PC-3 (cell line): ENCODE results near the gene FOXN3. TPM values are rescaled to one million over a fixed set of nuclear protein-coding genes. Genes with fewer than 3 reads are reported as not detected.

Experiments
- ATAC-seq: fragments of 200-7000 bp; cut with Tn5 transposase; 2 replicates; pipeline ENCODE4 v1.9.1; 2020; ENCODE audit warnings: mild to moderate bottlenecking, moderate library complexity
- BruUV-seq: library from RNA; stranded (reverse); fragments of 400-500 nt; replicated peaks from 2 replicates; lab custom pipeline; 2021; lab: Mats Ljungman, UMichigan
- CTCF ChIA-PET: fragments of 300-600 bp; sonication (Branson Sonifier 250); formaldehyde crosslinking; loops from one replicate; lab custom pipeline; 2022; ENCODE audit warnings: antibody characterized with exemption; lab: Charles Lee
- POLR2A ChIA-PET: fragments of 300-600 bp; sonication (Branson Sonifier 250); formaldehyde crosslinking; loops from one replicate; lab custom pipeline; 2022; ENCODE audit warnings: antibody characterized with exemption; ENCODE audit not compliant: unreplicated experiment; lab: Charles Lee
- DNase-seq: peaks from one replicate; pipeline ENCODE4 v3.0.0-alpha.2; 2015
- H2AFZ ChIP-seq: fragments of 300-600 bp; sonication (generic); 2 replicates; pipeline ENCODE4 v1.6.0; 2016; ENCODE audit warnings: antibody characterized with exemption, low read length
- H3F3A ChIP-seq: fragments of 300-600 bp; sonication (generic); one replicate; pipeline ENCODE4 v1.6.0; 2017; ENCODE audit warnings: antibody characterized with exemption, low read length, control low read depth, mild to moderate bottlenecking; ENCODE audit not compliant: unreplicated experiment
- H3K27ac ChIP-seq: fragments of 300-600 bp; sonication (generic); 2 replicates; pipeline ENCODE4 v1.5.1; 2016; ENCODE audit warnings: mild to moderate bottlenecking, low read length
- H3K27me3 ChIP-seq: fragments of 300-600 bp; sonication (generic); 2 replicates; pipeline ENCODE4 v1.6.1; 2016; ENCODE audit warnings: low read length, mixed read lengths
- H3K36me3 ChIP-seq: fragments of 300-600 bp; sonication (generic); 2 replicates; pipeline ENCODE4 v1.6.1; 2016; ENCODE audit warnings: low read depth, mixed run types, low read length, mixed read lengths
- H3K4me1 ChIP-seq: fragments of 300-600 bp; sonication (generic); 2 replicates; pipeline ENCODE4 v1.5.1; 2016; ENCODE audit warnings: low read length; ENCODE audit not compliant: insufficient read depth
- H3K4me2 ChIP-seq: fragments of 300-600 bp; sonication (generic); 2 replicates; pipeline ENCODE4 v1.6.0; 2016; ENCODE audit warnings: low read length
- H3K4me3 ChIP-seq: fragments of 300-600 bp; sonication (generic); 2 replicates; pipeline ENCODE4 v1.5.1; 2016; ENCODE audit warnings: mild to moderate bottlenecking, low read length, mixed read lengths
- H3K79me2 ChIP-seq: fragments of 300-600 bp; sonication (generic); 2 replicates; pipeline ENCODE4 v1.6.1; 2017; ENCODE audit warnings: low read length, mixed read lengths
- H3K9ac ChIP-seq: fragments of 300-600 bp; sonication (generic); 2 replicates; pipeline ENCODE4 v1.6.0; 2016; ENCODE audit warnings: mild to moderate bottlenecking, low read length
- H3K9me2 ChIP-seq: fragments of 300-600 bp; sonication (generic); replicated peaks from 2 replicates; pipeline ENCODE4 v1.6.1; 2016; ENCODE audit warnings: mixed run types, low read length, mixed read lengths
- H3K9me3 ChIP-seq: fragments of 300-600 bp; sonication (generic); 2 replicates; pipeline ENCODE4 v1.6.1; 2016; ENCODE audit warnings: low read length, mixed read lengths
- H4K20me1 ChIP-seq: fragments of 300-600 bp; sonication (generic); 2 replicates; pipeline ENCODE4 v1.6.1; 2016; ENCODE audit warnings: low read length, mixed read lengths
- EZH2 ChIP-seq: fragments of 300-600 bp; sonication (generic); IDR thresholded peaks from one replicate; pipeline ENCODE4 v1.6.1; 2017; ENCODE audit warnings: antibody characterized with exemption, mild to moderate bottlenecking, low read length; ENCODE audit not compliant: unreplicated experiment
- EZH2phosphoT487 ChIP-seq: fragments of 300-600 bp; sonication (generic); IDR thresholded peaks from 2 replicates; pipeline ENCODE4 v1.6.1; 2018; ENCODE audit warnings: mild to moderate bottlenecking, antibody characterized with exemption, low read length, borderline replicate concordance
- intact Hi-C: fragments of 100-400 bp; cut with micrococcal nuclease; formaldehyde crosslinking; loops from 2 replicates; pipeline ENCODE4 v1.9.0; 2023
- total RNA-seq: library from RNA; depleted of rRNA; stranded (reverse); fragments of >200 nt; gene quantifications from 2 replicates; pipeline ENCODE4 v1.2.3, GENCODE V29; 2014
- TF ChIP-seq, protein P1 (sequence below): fragments of 300-600 bp; sonication (generic); conservative IDR thresholded peaks from 2 replicates; pipeline ENCODE4 v1.5.1; 2017; ENCODE audit warnings: antibody characterized with exemption, low read depth, mild to moderate bottlenecking, low read length

The FOXN3 gene
- total RNA-seq, 1 experiment from 2014 or later, result 13.3 TPM

DNA sequence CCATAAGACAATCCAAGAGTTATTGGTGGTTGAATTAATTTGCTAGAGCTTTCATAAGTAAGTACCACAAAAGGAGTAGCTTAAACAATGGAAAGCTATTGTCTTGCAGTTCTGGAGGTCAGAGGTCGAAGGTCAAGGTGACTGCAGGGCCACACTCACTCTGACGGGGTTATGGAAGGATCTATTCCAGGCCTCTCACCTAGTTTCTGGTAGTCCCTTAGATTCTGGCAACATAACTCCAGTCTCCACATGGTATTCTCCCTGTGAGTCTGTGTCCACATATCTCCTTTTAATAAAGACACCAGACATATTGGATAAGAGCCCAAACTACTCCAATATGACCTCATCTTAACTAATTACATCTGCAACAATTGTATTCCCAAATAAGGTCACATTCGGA, 273.4 kb downstream of the FOXN3 start:
- H3K79me2 ChIP-seq, result no peaks in the 10 kb centered on the region
- no peaks in the 10 kb centered on the region for H3K36me3 ChIP-seq
- no peak overlapping the region for H3K4me3 ChIP-seq
- H3K9me3 ChIP-seq, result no peaks in the 10 kb centered on the region
- no peak for DNase-seq
- H3F3A ChIP-seq, result no peaks in the 10 kb centered on the region
- ChIA-PET CTCF (no interaction called here), POLR2A (no interaction called here)
- TF ChIP-seq EZH2phosphoT487 (no peak), EZH2 (no peak)
- TF ChIP-seq, protein P1, sequence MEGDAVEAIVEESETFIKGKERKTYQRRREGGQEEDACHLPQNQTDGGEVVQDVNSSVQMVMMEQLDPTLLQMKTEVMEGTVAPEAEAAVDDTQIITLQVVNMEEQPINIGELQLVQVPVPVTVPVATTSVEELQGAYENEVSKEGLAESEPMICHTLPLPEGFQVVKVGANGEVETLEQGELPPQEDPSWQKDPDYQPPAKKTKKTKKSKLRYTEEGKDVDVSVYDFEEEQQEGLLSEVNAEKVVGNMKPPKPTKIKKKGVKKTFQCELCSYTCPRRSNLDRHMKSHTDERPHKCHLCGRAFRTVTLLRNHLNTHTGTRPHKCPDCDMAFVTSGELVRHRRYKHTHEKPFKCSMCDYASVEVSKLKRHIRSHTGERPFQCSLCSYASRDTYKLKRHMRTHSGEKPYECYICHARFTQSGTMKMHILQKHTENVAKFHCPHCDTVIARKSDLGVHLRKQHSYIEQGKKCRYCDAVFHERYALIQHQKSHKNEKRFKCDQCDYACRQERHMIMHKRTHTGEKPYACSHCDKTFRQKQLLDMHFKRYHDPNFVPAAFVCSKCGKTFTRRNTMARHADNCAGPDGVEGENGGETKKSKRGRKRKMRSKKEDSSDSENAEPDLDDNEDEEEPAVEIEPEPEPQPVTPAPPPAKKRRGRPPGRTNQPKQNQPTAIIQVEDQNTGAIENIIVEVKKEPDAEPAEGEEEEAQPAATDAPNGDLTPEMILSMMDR, result no peak
- peaks cover 7% of the 10 kb centered on the region; the same call in 1 of the 2 replicates for H3K27me3 ChIP-seq
- H4K20me1 ChIP-seq, result no peaks in the 10 kb centered on the region
- H2AFZ ChIP-seq, result no peak overlapping the region
- peaks cover 2% of the 10 kb centered on the region; the same call in 1 of the 2 replicates for H3K4me1 ChIP-seq
- no peak overlapping the region for H3K27ac ChIP-seq
- no peak overlapping the region for H3K9ac ChIP-seq
- ATAC-seq, result no peak
- H3K9me2 ChIP-seq, result no peaks in the 10 kb centered on the region
- BruUV-seq, result no TSS peak
- intact Hi-C loops, result no loop called here
- no peak overlapping the region for H3K4me2 ChIP-seq

DNA sequence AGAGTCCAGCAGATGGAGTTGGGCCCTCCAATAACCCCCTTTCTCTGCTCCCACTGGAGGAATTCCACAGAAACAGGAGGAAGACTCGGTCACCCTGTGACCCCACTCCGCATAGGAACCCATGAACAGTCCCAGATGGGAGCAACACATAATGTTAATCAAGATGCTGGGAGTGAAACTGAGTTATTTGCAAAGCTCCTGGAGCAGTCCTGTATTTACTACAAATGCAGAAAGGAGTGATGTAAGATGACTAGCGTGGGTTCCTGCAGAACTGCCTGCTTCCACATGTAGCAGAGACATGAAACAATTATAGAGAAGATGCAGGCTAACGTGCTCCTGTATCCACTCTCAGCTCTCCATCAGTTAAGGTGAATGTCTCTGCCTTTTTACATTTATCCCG, 274.7 kb downstream of the FOXN3 start:
- no peak overlapping the region for H3K4me2 ChIP-seq
- no peaks in the 10 kb centered on the region for H3K36me3 ChIP-seq
- no peak for DNase-seq
- H3F3A ChIP-seq, result no peaks in the 10 kb centered on the region
- POLR2A ChIA-PET, result no interaction called here
- H3K27me3 ChIP-seq, result peaks cover 7% of the 10 kb centered on the region; the same call in 1 of the 2 replicates
- no peak for TF ChIP-seq EZH2phosphoT487
- no peak for TF ChIP-seq EZH2
- TF ChIP-seq, protein P1, result no peak
- H4K20me1 ChIP-seq, result no peaks in the 10 kb centered on the region
- no TSS peak for BruUV-seq
- no peaks in the 10 kb centered on the region for H3K9me2 ChIP-seq
- no peak overlapping the region for H3K4me3 ChIP-seq
- no peak for ATAC-seq
- CTCF ChIA-PET, result no interaction called here
- no peak overlapping the region for H3K27ac ChIP-seq
- peaks cover 14% of the 10 kb centered on the region for H3K4me1 ChIP-seq
- no peak overlapping the region for H2AFZ ChIP-seq
- H3K9me3 ChIP-seq, result no peaks in the 10 kb centered on the region
- no peaks in the 10 kb centered on the region for H3K79me2 ChIP-seq
- intact Hi-C loops, result no loop called here
- no peak overlapping the region for H3K9ac ChIP-seq

DNA sequence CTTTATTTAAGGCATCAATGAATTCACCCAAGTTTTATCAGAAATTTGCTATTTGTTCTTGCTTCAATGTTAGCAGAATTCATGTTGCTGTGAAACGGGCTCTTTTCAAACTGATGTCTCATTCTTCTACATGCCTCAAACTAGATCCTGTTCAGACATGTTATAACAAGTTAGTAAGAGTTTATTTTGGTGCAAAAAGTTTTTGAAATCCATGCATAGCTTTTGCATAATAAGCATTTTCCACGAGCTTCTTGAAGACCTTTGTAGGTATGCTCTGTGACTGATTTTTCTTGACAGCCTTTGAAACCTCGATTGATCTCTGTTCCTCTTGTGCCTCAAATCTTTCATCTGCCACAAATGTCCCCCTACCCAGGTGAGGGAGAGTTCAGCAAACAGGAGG, 275.2 kb downstream of the FOXN3 start:
- intact Hi-C loops, result no loop called here
- ATAC-seq (no peak), DNase-seq (no peak)
- H3K36me3 ChIP-seq, result no peaks in the 10 kb centered on the region
- BruUV-seq, result no TSS peak
- H3K4me2 ChIP-seq, result no peak overlapping the region
- ChIA-PET POLR2A (no interaction called here), CTCF (no interaction called here)
- no peak overlapping the region for H3K9ac ChIP-seq
- no peaks in the 10 kb centered on the region for H3K79me2 ChIP-seq
- TF ChIP-seq EZH2phosphoT487 (no peak), EZH2 (no peak)
- TF ChIP-seq, protein P1, result no peak
- no peak overlapping the region for H2AFZ ChIP-seq
- peaks cover 19% of the 10 kb centered on the region for H3K4me1 ChIP-seq
- no peaks in the 10 kb centered on the region for H3K9me3 ChIP-seq
- H3K27me3 ChIP-seq, result peaks cover 7% of the 10 kb centered on the region; the same call in 1 of the 2 replicates
- no peaks in the 10 kb centered on the region for H3F3A ChIP-seq
- H3K4me3 ChIP-seq, result no peak overlapping the region
- no peak overlapping the region for H3K27ac ChIP-seq
- no peaks in the 10 kb centered on the region for H4K20me1 ChIP-seq
- H3K9me2 ChIP-seq, result no peaks in the 10 kb centered on the region
